Duodenal mucosa (tissue), 2 donors: ENCODE measurements around the gene MICAL3.

ENCODE experiments used
- H3K27ac ChIP-seq: one replicate; pipeline ENCODE4 v1.7.0; 2013; ENCODE audit warnings: low read depth, low read length
- H3K27me3 ChIP-seq, 2 donors: one replicate each; pipeline ENCODE4 v1.7.0; 2013; ENCODE audit warnings: low read length in 2 of 2, control low read depth in 1 of 2; ENCODE audit not compliant: insufficient read depth in 2 of 2, control insufficient read depth in 1 of 2
- H3K36me3 ChIP-seq, 2 donors: one replicate each; pipeline ENCODE4 v1.7.0; 2013; ENCODE audit warnings: low read length in 2 of 2, control low read depth in 1 of 2; ENCODE audit not compliant: insufficient read depth in 2 of 2, control insufficient read depth in 1 of 2
- H3K4me1 ChIP-seq, 2 donors: one replicate each; pipeline ENCODE4 v1.7.0; 2013; ENCODE audit warnings: low read length in 2 of 2, control low read depth in 1 of 2; ENCODE audit not compliant: insufficient read depth in 2 of 2, control insufficient read depth in 1 of 2
- H3K4me3 ChIP-seq, 2 donors: one replicate each; pipeline ENCODE4 v1.7.0; 2013; ENCODE audit warnings: low read length in 2 of 2, low read depth in 1 of 2
- H3K9ac ChIP-seq, 2 donors: one replicate each; pipeline ENCODE4 v1.7.0; 2013; ENCODE audit warnings: low read length in 2 of 2, low read depth in 1 of 2
- H3K9me3 ChIP-seq, 2 donors: one replicate each; pipeline ENCODE4 v1.7.0; 2013; ENCODE audit warnings: low read length in 2 of 2, control low read depth in 1 of 2; ENCODE audit not compliant: control insufficient read depth in 1 of 2

The MICAL3 gene

GRCh38 chr22:17950651-17951214, 73.6 kb downstream of the MICAL3 start:
- Histone ChIP-seq H3K27me3 (no peaks in the 10 kb centered on the region), H3K36me3 (no peaks in the 10 kb centered on the region), H3K4me1 (peaks cover 12 to 20% of the 10 kb centered on the region in 2 donors), H3K27ac (no peak overlapping the region), H3K9me3 (no peaks in the 10 kb centered on the region), H3K9ac (no peak overlapping the region), H3K4me3 (no peak overlapping the region)

- H3K27me3 ChIP-seq, result no peaks in the 10 kb centered on the region
- H3K36me3 ChIP-seq, result no peaks in the 10 kb centered on the region
- peaks cover 12 to 22% of the 10 kb centered on the region in 2 donors for H3K4me1 ChIP-seq
- no peaks in the 10 kb centered on the region for H3K9me3 ChIP-seq
- H3K4me3 ChIP-seq, result no peak overlapping the region
- no peak overlapping the region for H3K9ac ChIP-seq
- H3K27ac ChIP-seq, result no peak overlapping the region
Observed at GRCh38 chr22:17949642-17950473, 74.5 kb downstream of the MICAL3 start.

GRCh38 chr22:17948101-17948500, 76.3 kb downstream of the MICAL3 start:
- Histone ChIP-seq H3K4me1 (peaks cover 12 to 18% of the 10 kb centered on the region in 2 donors), H3K9ac (no peak overlapping the region), H3K9me3 (no peaks in the 10 kb centered on the region), H3K4me3 (no peak overlapping the region), H3K36me3 (no peaks in the 10 kb centered on the region), H3K27ac (no peak overlapping the region), H3K27me3 (no peaks in the 10 kb centered on the region)

GRCh38 chr22:17946662-17947367, 77.5 kb downstream of the MICAL3 start:
- no peaks in the 10 kb centered on the region for H3K27me3 ChIP-seq
- H3K9me3 ChIP-seq, result no peaks in the 10 kb centered on the region
- H3K36me3 ChIP-seq, result no peaks in the 10 kb centered on the region
- no peak overlapping the region for H3K4me3 ChIP-seq
- no peak overlapping the region for H3K27ac ChIP-seq
- H3K9ac ChIP-seq, result no peak overlapping the region
- H3K4me1 ChIP-seq, result peaks cover 3 to 9% of the 10 kb centered on the region in 2 donors

- H3K27ac ChIP-seq, result no peak overlapping the region
- H3K27me3 ChIP-seq, result no peaks in the 10 kb centered on the region
- H3K36me3 ChIP-seq, result no peaks in the 10 kb centered on the region
- H3K9me3 ChIP-seq, result no peaks in the 10 kb centered on the region
- H3K4me3 ChIP-seq, result no peak overlapping the region
- peaks cover 3 to 9% of the 10 kb centered on the region in 2 donors for H3K4me1 ChIP-seq
- H3K9ac ChIP-seq, result no peak overlapping the region
Observed at GRCh38 chr22:17945888-17946648, 78.3 kb downstream of the MICAL3 start.

- no peaks in the 10 kb centered on the region for H3K27me3 ChIP-seq
- H3K4me1 ChIP-seq, result peaks cover 3 to 9% of the 10 kb centered on the region in 2 donors
- no peak overlapping the region for H3K4me3 ChIP-seq
- H3K36me3 ChIP-seq, result no peaks in the 10 kb centered on the region
- no peak overlapping the region for H3K27ac ChIP-seq
- no peaks in the 10 kb centered on the region for H3K9me3 ChIP-seq
- no peak overlapping the region for H3K9ac ChIP-seq
Observed at GRCh38 chr22:17945156-17945887, 79.0 kb downstream of the MICAL3 start.

GRCh38 chr22:17944256-17944655, 80.1 kb downstream of the MICAL3 start:
- no peak overlapping the region for H3K9ac ChIP-seq
- no peaks in the 10 kb centered on the region for H3K27me3 ChIP-seq
- no peaks in the 10 kb centered on the region for H3K36me3 ChIP-seq
- H3K27ac ChIP-seq, result no peak overlapping the region
- no peak overlapping the region for H3K4me3 ChIP-seq
- peaks cover 6 to 16% of the 10 kb centered on the region in 2 donors for H3K4me1 ChIP-seq
- H3K9me3 ChIP-seq, result no peaks in the 10 kb centered on the region

- no peak overlapping the region for H3K4me3 ChIP-seq
- no peak overlapping the region for H3K9ac ChIP-seq
- H3K4me1 ChIP-seq, result peaks cover 11 to 22% of the 10 kb centered on the region in 2 donors
- H3K27me3 ChIP-seq, result no peaks in the 10 kb centered on the region
- no peaks in the 10 kb centered on the region for H3K36me3 ChIP-seq
- H3K27ac ChIP-seq, result no peak overlapping the region
- no peaks in the 10 kb centered on the region for H3K9me3 ChIP-seq
Observed at GRCh38 chr22:17943533-17944249, 80.7 kb downstream of the MICAL3 start.

GRCh38 chr22:17942721-17943120, 81.6 kb downstream of the MICAL3 start:
- Histone ChIP-seq H3K27ac (no peak overlapping the region), H3K36me3 (no peaks in the 10 kb centered on the region), H3K4me1 (peaks cover 15 to 28% of the 10 kb centered on the region in 2 donors), H3K4me3 (no peak overlapping the region), H3K27me3 (no peaks in the 10 kb centered on the region), H3K9me3 (no peaks in the 10 kb centered on the region), H3K9ac (no peak overlapping the region)
